ENCODE results near the gene WRAP53. TPM values are rescaled to one million over a fixed set of nuclear protein-coding genes. Genes with fewer than 3 reads are reported as not detected.

WRAP53 gene
- total and polyA plus RNA-seq, 7 donors = 3.6 to 16.3 (median 5.4) TPM

- no peaks in the 10 kb centered on the region for H3K4me1 ChIP-seq
- no peak for DNase-seq
- no peaks in the 10 kb centered on the region for H3K36me3 ChIP-seq
- TF ChIP-seq POLR2AphosphoS5 (IDR thresholded peaks at IDR 0.05) (no peak), POLR2A (IDR thresholded peaks at IDR 0.05) (no peak), EP300 (IDR thresholded peaks at IDR 0.05) (no peak), CTCF (IDR thresholded peaks at IDR 0.05) (no peak)
- no peaks in the 10 kb centered on the region for H3K9me3 ChIP-seq
- 43 to 71% methylated on average over 14 of the region's 14 CpGs for WGBS, 2 donors
- H3K4me3 ChIP-seq = no peak overlapping the region
- intact Hi-C loops (cut with DNase I) = loop anchor here (10.0 kb wide), 2 partner anchors 85 to 245 kb away; no protein-coding TSS in a partner anchor
- H3K27ac ChIP-seq = no peak overlapping the region
- peaks cover 0 to 6% (median 0%) of the 10 kb centered on the region in 3 donors for H3K27me3 ChIP-seq
Observed at GRCh38 chr17:7739746-7740145, 51.5 kb downstream of the WRAP53 start.

GRCh38 chr17:7740481-7741001, 52.3 kb downstream of the WRAP53 start:
- no peaks in the 10 kb centered on the region for H3K9me3 ChIP-seq
- no peak for TF ChIP-seq POLR2A (IDR thresholded peaks at IDR 0.05)
- no peak for TF ChIP-seq POLR2AphosphoS5 (IDR thresholded peaks at IDR 0.05)
- no peak for TF ChIP-seq EP300 (IDR thresholded peaks at IDR 0.05)
- no peak for TF ChIP-seq CTCF (IDR thresholded peaks at IDR 0.05)
- WGBS, 2 donors = 65 to 85% methylated on average over 42 of the region's 42 CpGs
- no peak overlapping the region for H3K4me3 ChIP-seq
- no peaks in the 10 kb centered on the region for H3K4me1 ChIP-seq
- H3K27me3 ChIP-seq = peaks cover 0 to 6% (median 0%) of the 10 kb centered on the region in 3 donors
- intact Hi-C loops (cut with DNase I) = loop anchor here (10.0 kb wide), 2 partner anchors 84 to 244 kb away; no protein-coding TSS in a partner anchor
- no peaks in the 10 kb centered on the region for H3K36me3 ChIP-seq
- DNase-seq = no peak
- no peak overlapping the region for H3K27ac ChIP-seq

- intact Hi-C loops (cut with DNase I) = loop anchor here (10.0 kb wide), 2 partner anchors 82 to 242 kb away; no protein-coding TSS in a partner anchor
- 83 to 84% methylated on average over 10 of the region's 10 CpGs for WGBS, 2 donors
- Histone ChIP-seq H3K4me3 (no peak overlapping the region), H3K4me1 (peaks cover 0 to 7% (median 3%) of the 10 kb centered on the region in 4 donors), H3K27ac (no peak overlapping the region), H3K9me3 (no peaks in the 10 kb centered on the region), H3K27me3 (peaks cover 0 to 6% (median 0%) of the 10 kb centered on the region in 3 donors), H3K36me3 (no peaks in the 10 kb centered on the region)
- DNase-seq = no peak
- no peak for TF ChIP-seq EP300 (IDR thresholded peaks at IDR 0.05)
- no peak for TF ChIP-seq POLR2A (IDR thresholded peaks at IDR 0.05)
- TF ChIP-seq POLR2AphosphoS5 (IDR thresholded peaks at IDR 0.05) = no peak
- no peak for TF ChIP-seq CTCF (IDR thresholded peaks at IDR 0.05)
Observed at GRCh38 chr17:7742729-7743128, 54.5 kb downstream of the WRAP53 start.

GRCh38 chr17:7744416-7744815, 56.1 kb downstream of the WRAP53 start:
- Histone ChIP-seq H3K36me3 (no peaks in the 10 kb centered on the region), H3K4me1 (peaks cover 0 to 14% (median 7%) of the 10 kb centered on the region in 4 donors), H3K9me3 (no peaks in the 10 kb centered on the region), H3K4me3 (no peak overlapping the region), H3K27ac (no peak overlapping the region), H3K27me3 (peaks cover 0 to 6% (median 0%) of the 10 kb centered on the region in 3 donors)
- TF ChIP-seq CTCF (IDR thresholded peaks at IDR 0.05) (no peak), POLR2A (IDR thresholded peaks at IDR 0.05) (no peak), EP300 (IDR thresholded peaks at IDR 0.05) (no peak), POLR2AphosphoS5 (IDR thresholded peaks at IDR 0.05) (no peak)
- intact Hi-C loops (cut with DNase I) = loop anchor here (10.0 kb wide), 2 partner anchors 80 to 240 kb away; no protein-coding TSS in a partner anchor
- DNase-seq = no peak
- WGBS, 2 donors = 38 to 62% methylated on average over 8 of the region's 8 CpGs
